ENCODE measurements around the gene FPR3. TPM values are rescaled to one million over a fixed set of nuclear protein-coding genes. Genes with fewer than 3 reads are reported as not detected.
A peak's percentile ranks its signal among the peaks of the same experiment; 100 is the strongest.

FPR3 gene
- total and polyA plus RNA-seq, 2 experiments from 2014 or later, result not detected

- Histone ChIP-seq H3K4me2 (no peak overlapping the region), H2AFZ (no peak overlapping the region), H3F3A (replicated peaks; ENCODE audit: low read depth) (no peaks in the 10 kb centered on the region), H3K27ac (ENCODE audit: low read depth) (0 out of 2 replicates have a peak overlapping the region, but pooled peaks have one; percentile 65), H3K4me1 (ENCODE audit: insufficient read depth) (peaks cover 5% of the 10 kb centered on the region), H3K79me2 (replicated peaks; ENCODE audit: insufficient read depth) (no peaks in the 10 kb centered on the region), H3K4me3 (no peak overlapping the region), H3K36me3 (ENCODE audit: insufficient read depth) (no peaks in the 10 kb centered on the region), H3K27me3 (ENCODE audit: insufficient read depth) (no peaks in the 10 kb centered on the region), H4K20me1 (replicated peaks; ENCODE audit: insufficient read depth) (no peaks in the 10 kb centered on the region), H3K9me2 (ENCODE audit: insufficient read depth) (peaks cover 6% of the 10 kb centered on the region)
- Mint-ChIP-seq H3K27ac (no peak overlapping the region), H3K9me3 (peaks cover 78% of the 10 kb centered on the region), H3K4me1 (no peaks in the 10 kb centered on the region), H3K27me3 (ENCODE audit: insufficient read depth, low read depth, poor library complexity) (no peaks in the 10 kb centered on the region), H3K4me3 (no peak overlapping the region), H3K36me3 (ENCODE audit: low read depth) (peaks cover 69% of the 10 kb centered on the region)
- ATAC-seq (no peak), DNase-seq (ENCODE audit: low spot score) (no peak)
- no peak for TF ChIP-seq CREB1 (CRISPR knock-in tag; IDR thresholded peaks at IDR 0.05; ENCODE audit: low read depth)
- no peak for TF ChIP-seq EZH2phosphoT487 (IDR thresholded peaks at IDR 0.05; ENCODE audit: unreplicated experiment)
- TF ChIP-seq ZNF462 (CRISPR knock-in tag; IDR thresholded peaks at IDR 0.05), result no peak
- TF ChIP-seq REST (IDR thresholded peaks at IDR 0.05; ENCODE audit: unreplicated experiment), result no peak
- no peak for TF ChIP-seq STAT1 (IDR thresholded peaks at IDR 0.05; ENCODE audit: unreplicated experiment)
- TF ChIP-seq NANOG (IDR thresholded peaks at IDR 0.05; ENCODE audit: borderline replicate concordance), result no peak
- TF ChIP-seq ETS1 (IDR thresholded peaks at IDR 0.05), result no peak
- no peak for TF ChIP-seq JUNB (IDR thresholded peaks at IDR 0.05; ENCODE audit: unreplicated experiment)
- TF ChIP-seq EZH2 (IDR thresholded peaks at IDR 0.05; ENCODE audit: low read depth, unreplicated experiment), result no peak
- TF ChIP-seq ZNF331 (CRISPR knock-in tag; IDR thresholded peaks at IDR 0.05; ENCODE audit: low read depth), result no peak
- no peak for TF ChIP-seq ZNF114 (CRISPR knock-in tag; IDR thresholded peaks at IDR 0.05)
- TF ChIP-seq CTCF (conservative IDR thresholded peaks at IDR 0.05; ENCODE audit: low read depth in 2 of 2), result no peak
- TF ChIP-seq POLR2AphosphoS5 (IDR thresholded peaks at IDR 0.05; ENCODE audit: low read depth), result no peak
Measured at GRCh38 chr19:51807925-51808324, 13.0 kb downstream of the FPR3 start.

All from GM23338 (cell line).